ENCODE data around the gene CCDC112.

DNA sequence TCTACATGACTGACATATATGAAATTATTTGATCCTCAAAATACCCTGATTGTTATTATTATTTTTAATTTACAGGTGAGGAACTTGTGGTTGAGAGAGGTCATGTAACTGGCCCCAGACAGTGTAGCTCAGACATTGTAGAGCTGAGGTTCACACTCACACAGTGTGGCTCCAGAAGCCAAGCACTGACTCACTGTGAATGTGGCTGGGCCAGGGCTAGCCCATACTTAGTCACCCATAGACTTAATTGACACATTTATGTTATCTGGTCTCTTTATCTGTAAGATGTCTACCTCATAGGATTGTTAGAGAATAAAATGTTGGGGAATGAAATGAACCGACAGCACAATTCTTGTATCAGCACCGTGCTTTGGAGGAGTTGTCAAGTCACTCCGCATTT lies 24.9 kb upstream of the CCDC112 start:
- TF ChIP-seq EZH2 (IDR thresholded peaks at IDR 0.05) (no peak), POLR2AphosphoS5 (IDR thresholded peaks at IDR 0.05; ENCODE audit: borderline replicate concordance, low read depth, low read length) (no peak)
